ENCODE data around the gene ESRP2.

The ESRP2 gene

DNA sequence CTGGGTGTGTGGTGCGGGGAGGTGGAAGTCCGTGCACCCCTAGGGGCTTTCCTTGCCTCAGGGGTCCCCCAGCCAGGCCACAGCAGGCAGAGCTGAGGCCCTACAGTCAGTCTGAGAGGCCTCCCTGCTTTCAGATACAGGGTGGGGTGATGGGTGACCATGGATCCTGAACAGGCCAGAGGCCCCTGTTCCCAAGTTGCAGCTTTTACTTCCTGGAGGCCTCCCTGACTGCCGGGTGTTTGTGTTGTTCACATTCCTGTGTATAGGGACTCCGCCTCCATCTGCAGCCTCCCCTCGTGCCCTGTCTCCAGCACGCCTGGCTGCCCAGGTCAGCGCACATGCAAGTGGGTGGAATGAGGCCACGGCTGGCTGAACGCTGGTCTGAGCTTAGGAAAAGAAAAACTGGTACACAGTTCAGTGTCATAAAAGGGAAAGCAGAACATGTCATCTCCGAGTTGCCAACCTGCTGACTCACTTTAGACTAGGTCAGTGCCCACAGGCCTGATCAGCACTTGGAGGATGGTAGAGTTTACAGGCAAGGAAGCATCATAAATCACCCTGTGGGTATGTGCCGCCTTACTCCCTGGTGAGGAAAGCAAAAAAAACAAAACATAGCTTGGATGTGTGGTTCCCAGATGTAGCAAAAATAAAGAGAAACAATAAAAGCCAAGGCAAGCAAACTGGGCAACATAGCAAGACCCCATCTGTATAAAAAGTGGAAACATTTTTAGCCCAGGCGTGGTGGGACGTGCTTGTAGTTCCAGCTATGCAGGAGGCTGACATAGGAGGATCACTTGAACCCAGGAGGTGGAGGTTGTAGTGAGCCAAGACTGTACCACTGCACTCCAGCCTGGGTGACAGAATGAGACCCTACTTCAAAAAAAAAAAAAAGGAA is 22.2 kb upstream of the ESRP2 start:
- Histone ChIP-seq H3K27me3 (no peaks in the 10 kb centered on the region), H3K36me3 (peaks cover 51 to 68% (median 58%) of the 10 kb centered on the region in 11 experiments), H3K4me1 (peaks cover 59 to 99% (median 88%) of the 10 kb centered on the region in 10 experiments), H3K9ac (peak overlapping the region; percentile 70 to 96 (median 84)), H3K4me3 (peak overlapping the region in 9 of 10 experiments; percentile 5 to 47 (median 31); a peak in 12 of 20 replicates), H4K20me1 (peaks cover 0 to 51% (median 0%) of the 10 kb centered on the region in 11 experiments; a peak in 6 of 22 replicates), H3K9me3 (replicated peaks in 1 of 11) (no peaks in the 10 kb centered on the region), H3K27ac (peak overlapping the region; percentile 71 to 100 (median 96)), H3K4me2 (peak overlapping the region; percentile 79 to 97 (median 89))
- no peak for TF ChIP-seq Cebpa-rat (IDR thresholded peaks at IDR 0.05)

DNA sequence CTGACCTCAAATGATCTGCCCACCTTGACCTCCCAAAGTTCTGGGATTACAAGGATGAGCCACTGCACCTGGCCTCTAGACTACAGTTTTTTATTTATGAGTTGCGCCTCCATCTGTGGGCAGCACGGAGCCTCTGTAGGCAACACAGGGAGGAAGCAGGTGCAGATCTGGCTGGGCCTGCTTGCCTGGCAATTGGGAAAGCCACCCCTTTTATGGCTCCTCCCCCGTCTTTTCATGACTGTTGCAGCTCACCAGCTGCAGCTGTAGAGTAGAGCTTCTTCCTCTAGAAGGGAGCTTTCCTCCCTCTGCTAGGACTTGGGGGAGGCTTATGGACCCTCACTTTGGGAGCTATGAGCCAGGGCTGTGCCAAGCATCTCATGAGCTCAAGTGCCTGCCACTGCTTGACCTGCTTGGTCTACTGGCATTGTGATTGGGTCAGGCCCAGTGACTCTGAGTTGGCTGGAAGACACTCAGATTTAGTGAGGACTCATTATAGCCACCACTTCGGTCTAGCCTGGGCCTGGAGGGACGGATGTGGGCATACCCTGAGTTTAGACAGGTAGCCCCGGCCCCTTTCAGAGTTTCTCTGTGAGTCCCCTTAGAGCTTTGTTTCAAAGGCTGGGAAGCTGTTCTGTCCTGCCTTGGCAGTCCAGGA is 21.5 kb upstream of the ESRP2 start:
- Histone ChIP-seq H3K27me3 (no peaks in the 10 kb centered on the region), H3K4me1 (peaks cover 62 to 99% (median 92%) of the 10 kb centered on the region in 10 experiments), H3K9ac (peak overlapping the region; percentile 70 to 96 (median 84)), H4K20me1 (peaks cover 0 to 58% (median 0%) of the 10 kb centered on the region in 11 experiments; a peak in 6 of 22 replicates), H3K27ac (peak overlapping the region; percentile 71 to 100 (median 96)), H3K9me3 (replicated peaks in 1 of 11) (no peaks in the 10 kb centered on the region), H3K4me3 (peak overlapping the region in 9 of 10 experiments; percentile 5 to 47 (median 31); a peak in 12 of 20 replicates), H3K4me2 (peak overlapping the region; percentile 79 to 97 (median 89)), H3K36me3 (peaks cover 54 to 76% (median 64%) of the 10 kb centered on the region in 11 experiments)
- peak in 7 of 11 experiments; percentile 25 to 93 (median 78); a peak in 11 of 22 replicates for TF ChIP-seq Cebpa-rat (IDR thresholded peaks at IDR 0.05)

DNA sequence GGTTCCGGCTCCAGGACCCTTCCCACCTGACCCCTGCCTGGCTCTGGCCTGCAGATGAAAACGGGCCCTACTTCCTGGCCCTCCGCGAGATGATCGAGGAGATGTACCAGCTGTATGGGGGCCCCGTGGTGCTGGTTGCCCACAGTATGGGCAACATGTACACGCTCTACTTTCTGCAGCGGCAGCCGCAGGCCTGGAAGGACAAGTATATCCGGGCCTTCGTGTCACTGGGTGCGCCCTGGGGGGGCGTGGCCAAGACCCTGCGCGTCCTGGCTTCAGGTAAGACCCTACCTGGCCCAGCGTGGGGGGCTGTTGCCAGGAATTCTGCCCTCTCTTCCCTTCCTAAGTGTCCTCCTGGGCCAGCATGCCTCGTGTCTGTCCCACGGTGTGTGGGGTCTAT is 19.8 kb upstream of the ESRP2 start:
- H3K4me2 ChIP-seq = peak overlapping the region in 9 of 11 experiments; percentile 7 to 97 (median 92); a peak in 17 of 22 replicates
- peaks cover 77 to 100% (median 97%) of the 10 kb centered on the region in 10 experiments for H3K4me1 ChIP-seq
- H3K27ac ChIP-seq = peak overlapping the region in 9 of 11 experiments; percentile 85 to 100 (median 97); a peak in 18 of 22 replicates
- no peak for TF ChIP-seq Cebpa-rat (IDR thresholded peaks at IDR 0.05)
- H3K27me3 ChIP-seq = no peaks in the 10 kb centered on the region
- H3K36me3 ChIP-seq = peaks cover 51 to 86% (median 64%) of the 10 kb centered on the region in 11 experiments
- H3K4me3 ChIP-seq = no peak overlapping the region
- no peaks in the 10 kb centered on the region for H3K9me3 ChIP-seq (replicated peaks in 1 of 11)
- peaks cover 0 to 58% (median 0%) of the 10 kb centered on the region in 11 experiments; a peak in 6 of 22 replicates for H4K20me1 ChIP-seq
- peak overlapping the region in 7 of 11 experiments; percentile 26 to 96 (median 86); a peak in 12 of 22 replicates for H3K9ac ChIP-seq

DNA sequence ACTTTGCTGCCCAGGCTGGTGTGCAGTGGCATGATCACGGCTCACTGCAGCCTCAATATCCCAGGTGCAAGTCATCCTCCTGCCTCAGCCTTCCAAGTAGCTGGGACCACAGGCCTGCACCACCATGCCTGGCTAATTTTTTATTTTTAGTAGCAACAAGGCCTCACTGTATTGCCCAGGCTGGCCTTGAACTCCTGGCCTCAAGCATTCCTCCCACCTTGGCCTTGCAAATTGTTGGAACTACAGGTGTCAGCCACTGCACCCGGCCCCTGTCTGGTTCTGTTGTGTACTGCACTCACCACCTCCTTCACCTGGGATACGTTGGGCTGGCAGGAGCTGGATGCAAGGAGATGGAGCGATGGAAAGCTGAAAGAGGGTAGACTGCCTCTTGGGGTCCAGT is 17.8 kb upstream of the ESRP2 start:
- Histone ChIP-seq H4K20me1 (peaks cover 0 to 48% (median 0%) of the 10 kb centered on the region in 11 experiments; a peak in 5 of 22 replicates), H3K4me1 (peaks cover 77 to 99% (median 94%) of the 10 kb centered on the region in 10 experiments), H3K4me3 (no peak overlapping the region), H3K9ac (peak overlapping the region in 2 of 11 experiments; percentile 66 to 77; a peak in 1 of 22 replicates), H3K9me3 (replicated peaks in 1 of 11) (no peaks in the 10 kb centered on the region), H3K27ac (peak overlapping the region in 6 of 11 experiments; percentile 58 to 100 (median 74); a peak in 10 of 22 replicates), H3K36me3 (peaks cover 53 to 86% (median 67%) of the 10 kb centered on the region in 11 experiments), H3K27me3 (no peaks in the 10 kb centered on the region), H3K4me2 (peak overlapping the region in 7 of 11 experiments; percentile 58 to 91 (median 76); a peak in 9 of 22 replicates)
- TF ChIP-seq Cebpa-rat (IDR thresholded peaks at IDR 0.05) = no peak

DNA sequence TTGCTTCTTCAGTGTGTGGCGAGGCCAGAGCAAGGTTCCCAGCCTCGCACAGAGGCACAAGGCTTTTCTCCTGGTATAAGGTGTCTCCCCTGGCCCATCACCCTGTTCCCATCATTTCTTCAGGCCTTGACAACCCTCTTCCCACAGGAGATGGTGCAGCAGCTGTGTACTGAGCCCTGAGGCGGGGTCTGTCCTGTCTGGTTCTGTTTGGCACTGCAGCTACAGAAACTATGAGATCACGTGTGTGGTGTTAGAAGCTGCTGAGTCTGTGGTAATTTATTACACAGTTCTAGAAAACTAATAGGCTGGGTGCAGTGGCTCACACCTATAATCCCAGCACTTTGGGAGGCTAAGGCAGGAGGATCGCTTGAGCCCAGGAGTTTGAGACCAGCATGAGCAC is 16.5 kb upstream of the ESRP2 start:
- Histone ChIP-seq H3K27me3 (no peaks in the 10 kb centered on the region), H3K27ac (peak overlapping the region in 9 of 11 experiments; percentile 38 to 100 (median 63); a peak in 19 of 22 replicates), H3K4me3 (no peak overlapping the region), H3K4me2 (peak overlapping the region; percentile 58 to 91 (median 71)), H3K9me3 (replicated peaks in 1 of 11) (no peaks in the 10 kb centered on the region), H3K9ac (peak overlapping the region; percentile 28 to 77 (median 42); a peak in 19 of 22 replicates), H3K4me1 (peaks cover 77 to 99% (median 94%) of the 10 kb centered on the region in 10 experiments), H4K20me1 (peaks cover 0 to 42% (median 0%) of the 10 kb centered on the region in 11 experiments; a peak in 8 of 22 replicates), H3K36me3 (peaks cover 60 to 88% (median 69%) of the 10 kb centered on the region in 11 experiments)
- TF ChIP-seq Cebpa-rat (IDR thresholded peaks at IDR 0.05) = no peak

DNA sequence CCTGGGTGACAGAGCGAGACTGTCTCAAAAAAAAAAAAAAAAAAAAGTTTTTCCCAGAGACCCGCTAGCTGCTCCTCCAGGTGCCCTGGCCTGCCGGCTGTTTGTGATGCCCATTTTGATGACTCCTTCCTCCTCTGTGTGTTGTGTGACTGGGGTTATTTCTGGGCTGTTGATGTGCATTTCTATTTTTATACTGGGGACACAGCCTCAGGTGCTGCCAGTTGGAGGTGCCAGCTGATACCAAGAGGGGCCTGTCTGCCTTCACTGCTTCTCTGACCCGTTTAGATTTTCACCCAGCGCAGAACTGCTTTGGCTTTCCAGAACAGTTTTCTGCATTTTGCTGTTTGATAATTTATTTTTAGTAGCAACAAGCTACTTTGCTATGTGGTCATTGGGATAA is 15.9 kb upstream of the ESRP2 start:
- Histone ChIP-seq H3K27me3 (no peaks in the 10 kb centered on the region), H3K36me3 (peaks cover 60 to 86% (median 69%) of the 10 kb centered on the region in 11 experiments), H3K4me1 (peaks cover 77 to 99% (median 94%) of the 10 kb centered on the region in 10 experiments), H3K27ac (peak overlapping the region in 9 of 11 experiments; percentile 38 to 100 (median 63); a peak in 19 of 22 replicates), H3K4me3 (no peak overlapping the region), H3K4me2 (peak overlapping the region; percentile 58 to 91 (median 71)), H4K20me1 (peaks cover 0 to 42% (median 0%) of the 10 kb centered on the region in 11 experiments; a peak in 8 of 22 replicates), H3K9ac (peak overlapping the region; percentile 28 to 77 (median 42); a peak in 19 of 22 replicates), H3K9me3 (replicated peaks in 1 of 11) (no peaks in the 10 kb centered on the region)
- TF ChIP-seq Cebpa-rat (IDR thresholded peaks at IDR 0.05) = no peak

DNA sequence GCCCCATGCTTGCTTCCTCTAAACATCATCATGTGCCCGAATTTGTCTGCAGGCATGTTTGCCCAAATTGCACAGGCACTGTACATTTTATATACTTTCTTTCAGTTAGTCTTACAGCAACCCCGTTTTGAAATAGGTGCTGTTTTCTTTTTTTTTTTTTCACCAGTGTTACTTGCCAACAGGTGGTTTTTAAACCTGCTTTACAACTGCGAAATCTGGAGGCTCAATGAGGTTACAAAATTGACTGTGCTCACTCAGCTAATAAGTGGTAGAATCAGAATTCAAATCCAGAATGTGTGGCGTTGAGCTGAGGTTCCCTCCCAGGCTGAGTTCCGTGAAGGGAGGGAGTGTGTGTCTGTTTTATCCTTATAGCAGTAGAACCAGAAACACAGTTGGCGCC is 15.0 kb upstream of the ESRP2 start:
- H3K9ac ChIP-seq = peak overlapping the region in 9 of 11 experiments; percentile 28 to 77 (median 61); a peak in 12 of 22 replicates
- peak overlapping the region; percentile 58 to 91 (median 71) for H3K4me2 ChIP-seq
- TF ChIP-seq Cebpa-rat (IDR thresholded peaks at IDR 0.05) = no peak

DNA sequence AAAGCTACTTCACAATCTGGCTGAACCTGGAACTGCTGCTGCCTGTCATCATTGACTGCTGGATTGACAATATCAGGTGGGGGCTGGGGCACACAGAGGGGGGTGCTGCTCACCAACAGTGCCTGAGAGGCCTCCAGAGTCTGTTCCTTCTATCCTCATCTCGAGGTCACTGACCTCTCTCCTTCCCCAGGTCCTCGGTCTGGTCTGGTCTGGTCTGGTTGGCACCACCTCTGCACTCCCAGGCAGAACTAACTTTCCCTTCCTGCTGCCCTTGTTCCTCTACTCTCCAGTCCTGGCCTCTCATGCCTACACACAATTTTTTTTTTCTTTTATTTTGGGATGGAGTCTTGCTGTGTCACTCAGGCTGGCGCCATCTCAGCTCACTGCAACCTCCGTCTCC is 13.4 kb upstream of the ESRP2 start:
- no peaks in the 10 kb centered on the region for H3K9me3 ChIP-seq (replicated peaks in 1 of 11)
- H3K27me3 ChIP-seq = no peaks in the 10 kb centered on the region
- peaks cover 39 to 62% (median 49%) of the 10 kb centered on the region in 11 experiments for H3K36me3 ChIP-seq
- no peak overlapping the region for H3K9ac ChIP-seq
- no peak for TF ChIP-seq Cebpa-rat (IDR thresholded peaks at IDR 0.05)
- peaks cover 75 to 93% (median 88%) of the 10 kb centered on the region in 10 experiments for H3K4me1 ChIP-seq
- peak overlapping the region in 8 of 11 experiments; percentile 5 to 99 (median 98); a peak in 10 of 22 replicates for H3K4me2 ChIP-seq
- peak overlapping the region in 2 of 11 experiments; percentile 38 to 50; a peak in 5 of 22 replicates for H3K27ac ChIP-seq
- H4K20me1 ChIP-seq = peaks cover 0 to 38% (median 6%) of the 10 kb centered on the region in 11 experiments; a peak in 8 of 22 replicates
- no peak overlapping the region for H3K4me3 ChIP-seq

More for the DNA sequence above, 15.0 kb upstream of the ESRP2 start:
- Histone ChIP-seq H3K36me3 (peaks cover 55 to 77% (median 64%) of the 10 kb centered on the region in 11 experiments), H4K20me1 (peaks cover 0 to 42% (median under 1%) of the 10 kb centered on the region in 11 experiments; a peak in 8 of 22 replicates), H3K27ac (peak overlapping the region in 9 of 11 experiments; percentile 18 to 100 (median 63); a peak in 16 of 22 replicates), H3K4me3 (no peak overlapping the region), H3K9me3 (replicated peaks in 1 of 11) (no peaks in the 10 kb centered on the region), H3K27me3 (no peaks in the 10 kb centered on the region), H3K4me1 (peaks cover 77 to 99% (median 94%) of the 10 kb centered on the region in 10 experiments)
